ENCODE results near the gene TEKTIP1. TPM values are rescaled to one million over a fixed set of nuclear protein-coding genes. Genes with fewer than 3 reads are reported as not detected.

Gene TEKTIP1
- polyA plus RNA-seq, 1 donor from 2014 or later = not detected

DNA sequence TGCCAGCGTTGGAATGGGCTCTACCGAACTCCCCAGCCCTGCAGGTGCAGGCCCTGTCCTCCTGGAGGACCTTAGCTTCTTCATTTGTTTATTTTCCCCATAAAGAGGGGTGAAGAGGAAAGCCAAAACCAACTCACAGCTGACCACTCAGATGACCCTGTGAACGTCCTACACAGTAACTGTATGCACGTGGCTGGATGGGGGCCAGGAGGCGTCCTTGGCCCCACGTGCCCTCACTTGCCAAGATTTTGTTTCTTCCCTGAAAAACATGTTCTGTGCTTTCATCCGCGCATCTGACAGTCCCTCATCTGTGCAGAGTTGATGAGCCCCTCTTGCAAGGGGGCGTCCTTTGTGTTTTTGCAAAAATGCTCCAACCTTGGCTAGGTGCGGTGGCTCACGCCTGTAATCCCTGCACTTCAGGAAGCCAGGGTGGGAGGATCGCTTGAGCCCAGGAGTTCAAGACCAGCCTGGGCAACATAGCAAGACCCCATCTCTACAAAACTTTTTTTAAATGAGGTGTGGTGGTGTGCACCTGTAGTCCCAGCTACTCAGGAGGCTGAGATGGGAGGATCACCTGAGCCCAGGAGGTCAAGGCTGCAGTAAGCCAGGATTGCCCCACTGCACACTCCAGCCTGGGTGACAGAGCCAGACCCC is 5.3 kb upstream of the TEKTIP1 start:
- H3K9me3 ChIP-seq (ENCODE audit: low read length) = no peaks in the 10 kb centered on the region
- TF ChIP-seq SMC3 (conservative IDR thresholded peaks at IDR 0.05; ENCODE audit: poor library complexity) (no peak), RAD21 (conservative IDR thresholded peaks at IDR 0.05) (no peak), POLR2AphosphoS5 (IDR thresholded peaks at IDR 0.05) (no peak), EP300 (conservative IDR thresholded peaks at IDR 0.05; ENCODE audit: poor library complexity, severe bottlenecking) (no peak), TAF1 (IDR thresholded peaks at IDR 0.05; ENCODE audit: low read depth) (no peak), MXI1 (conservative IDR thresholded peaks at IDR 0.05; ENCODE audit: poor library complexity, severe bottlenecking) (no peak), EZH2 (IDR thresholded peaks at IDR 0.05; ENCODE audit: borderline replicate concordance, insufficient read depth, low read length, poor library complexity, severe bottlenecking) (no peak)
- TF ChIP-seq, protein P1, sequence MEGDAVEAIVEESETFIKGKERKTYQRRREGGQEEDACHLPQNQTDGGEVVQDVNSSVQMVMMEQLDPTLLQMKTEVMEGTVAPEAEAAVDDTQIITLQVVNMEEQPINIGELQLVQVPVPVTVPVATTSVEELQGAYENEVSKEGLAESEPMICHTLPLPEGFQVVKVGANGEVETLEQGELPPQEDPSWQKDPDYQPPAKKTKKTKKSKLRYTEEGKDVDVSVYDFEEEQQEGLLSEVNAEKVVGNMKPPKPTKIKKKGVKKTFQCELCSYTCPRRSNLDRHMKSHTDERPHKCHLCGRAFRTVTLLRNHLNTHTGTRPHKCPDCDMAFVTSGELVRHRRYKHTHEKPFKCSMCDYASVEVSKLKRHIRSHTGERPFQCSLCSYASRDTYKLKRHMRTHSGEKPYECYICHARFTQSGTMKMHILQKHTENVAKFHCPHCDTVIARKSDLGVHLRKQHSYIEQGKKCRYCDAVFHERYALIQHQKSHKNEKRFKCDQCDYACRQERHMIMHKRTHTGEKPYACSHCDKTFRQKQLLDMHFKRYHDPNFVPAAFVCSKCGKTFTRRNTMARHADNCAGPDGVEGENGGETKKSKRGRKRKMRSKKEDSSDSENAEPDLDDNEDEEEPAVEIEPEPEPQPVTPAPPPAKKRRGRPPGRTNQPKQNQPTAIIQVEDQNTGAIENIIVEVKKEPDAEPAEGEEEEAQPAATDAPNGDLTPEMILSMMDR (IDR thresholded peaks at IDR 0.05; ENCODE audit: poor library complexity, severe bottlenecking) = no peak
- TF ChIP-seq, protein P2, sequence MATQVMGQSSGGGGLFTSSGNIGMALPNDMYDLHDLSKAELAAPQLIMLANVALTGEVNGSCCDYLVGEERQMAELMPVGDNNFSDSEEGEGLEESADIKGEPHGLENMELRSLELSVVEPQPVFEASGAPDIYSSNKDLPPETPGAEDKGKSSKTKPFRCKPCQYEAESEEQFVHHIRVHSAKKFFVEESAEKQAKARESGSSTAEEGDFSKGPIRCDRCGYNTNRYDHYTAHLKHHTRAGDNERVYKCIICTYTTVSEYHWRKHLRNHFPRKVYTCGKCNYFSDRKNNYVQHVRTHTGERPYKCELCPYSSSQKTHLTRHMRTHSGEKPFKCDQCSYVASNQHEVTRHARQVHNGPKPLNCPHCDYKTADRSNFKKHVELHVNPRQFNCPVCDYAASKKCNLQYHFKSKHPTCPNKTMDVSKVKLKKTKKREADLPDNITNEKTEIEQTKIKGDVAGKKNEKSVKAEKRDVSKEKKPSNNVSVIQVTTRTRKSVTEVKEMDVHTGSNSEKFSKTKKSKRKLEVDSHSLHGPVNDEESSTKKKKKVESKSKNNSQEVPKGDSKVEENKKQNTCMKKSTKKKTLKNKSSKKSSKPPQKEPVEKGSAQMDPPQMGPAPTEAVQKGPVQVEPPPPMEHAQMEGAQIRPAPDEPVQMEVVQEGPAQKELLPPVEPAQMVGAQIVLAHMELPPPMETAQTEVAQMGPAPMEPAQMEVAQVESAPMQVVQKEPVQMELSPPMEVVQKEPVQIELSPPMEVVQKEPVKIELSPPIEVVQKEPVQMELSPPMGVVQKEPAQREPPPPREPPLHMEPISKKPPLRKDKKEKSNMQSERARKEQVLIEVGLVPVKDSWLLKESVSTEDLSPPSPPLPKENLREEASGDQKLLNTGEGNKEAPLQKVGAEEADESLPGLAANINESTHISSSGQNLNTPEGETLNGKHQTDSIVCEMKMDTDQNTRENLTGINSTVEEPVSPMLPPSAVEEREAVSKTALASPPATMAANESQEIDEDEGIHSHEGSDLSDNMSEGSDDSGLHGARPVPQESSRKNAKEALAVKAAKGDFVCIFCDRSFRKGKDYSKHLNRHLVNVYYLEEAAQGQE (IDR thresholded peaks at IDR 0.05; ENCODE audit: borderline replicate concordance) = no peak
- H3K9ac ChIP-seq (ENCODE audit: low read length) = no peak overlapping the region
- no peaks in the 10 kb centered on the region for H3K79me2 ChIP-seq (replicated peaks; ENCODE audit: insufficient read depth, low read length)
- no peak overlapping the region for H2AFZ ChIP-seq (ENCODE audit: low read depth, low read length)
- H3F3A ChIP-seq (ENCODE audit: insufficient read depth, low read length, poor library complexity, severe bottlenecking) = no peaks in the 10 kb centered on the region
- H3K27me3 ChIP-seq (ENCODE audit: insufficient read depth, low read depth, low read length) = no peaks in the 10 kb centered on the region
- H4K20me1 ChIP-seq (ENCODE audit: insufficient read depth) = no peaks in the 10 kb centered on the region
- no peak overlapping the region for H3K27ac ChIP-seq (ENCODE audit: low read length)
- H3K4me3 ChIP-seq (ENCODE audit: low read length) = no peak overlapping the region
- no peak overlapping the region for H3K4me2 ChIP-seq (ENCODE audit: low read length)
- no peaks in the 10 kb centered on the region for H3K9me2 ChIP-seq (ENCODE audit: insufficient read depth, low read length)
- H3K36me3 ChIP-seq (ENCODE audit: insufficient read depth, low read length) = no peaks in the 10 kb centered on the region

DNA sequence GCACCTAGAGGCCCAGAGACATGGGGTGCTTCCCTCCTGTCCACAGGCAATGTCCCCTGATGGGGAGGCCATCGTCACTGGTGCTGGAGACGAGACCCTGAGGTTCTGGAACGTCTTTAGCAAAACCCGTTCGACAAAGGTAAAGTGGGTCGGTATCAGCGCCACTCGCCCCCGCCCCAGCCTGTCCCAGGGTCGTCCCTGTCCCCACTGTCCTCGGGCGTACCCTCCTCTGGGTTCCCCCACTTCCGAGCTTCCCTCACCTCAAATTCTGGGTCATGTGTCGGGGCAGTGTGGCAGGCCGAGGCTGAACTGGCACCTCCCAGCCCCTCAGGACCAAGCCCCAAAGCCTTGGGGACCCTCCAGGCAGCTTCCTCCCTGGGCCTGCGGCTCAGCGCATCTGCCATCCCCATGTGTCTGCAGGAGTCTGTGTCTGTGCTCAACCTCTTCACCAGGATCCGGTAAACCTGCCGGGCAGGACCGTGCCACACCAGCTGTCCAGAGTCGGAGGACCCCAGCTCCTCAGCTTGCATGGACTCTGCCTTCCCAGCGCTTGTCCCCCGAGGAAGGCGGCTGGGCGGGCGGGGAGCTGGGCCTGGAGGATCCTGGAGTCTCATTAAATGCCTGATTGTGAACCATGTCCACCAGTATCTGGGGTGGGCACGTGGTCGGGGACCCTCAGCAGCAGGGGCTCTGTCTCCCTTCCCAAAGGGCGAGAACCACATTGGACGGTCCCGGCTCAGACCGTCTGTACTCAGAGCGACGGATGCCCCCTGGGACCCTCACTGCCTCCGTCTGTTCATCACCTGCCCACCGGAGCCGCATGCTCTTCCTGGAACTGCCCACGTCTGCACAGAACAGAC is 4.4 kb upstream of the TEKTIP1 start:
- no peaks in the 10 kb centered on the region for H3K9me2 ChIP-seq (ENCODE audit: insufficient read depth, low read length)
- no peaks in the 10 kb centered on the region for H4K20me1 ChIP-seq (ENCODE audit: insufficient read depth)
- no peak overlapping the region for H3K4me3 ChIP-seq (ENCODE audit: low read length)
- H3K27ac ChIP-seq (ENCODE audit: low read length) = no peak overlapping the region
- H3K27me3 ChIP-seq (ENCODE audit: insufficient read depth, low read depth, low read length) = no peaks in the 10 kb centered on the region
- no peaks in the 10 kb centered on the region for H3F3A ChIP-seq (ENCODE audit: insufficient read depth, low read length, poor library complexity, severe bottlenecking)
- no peaks in the 10 kb centered on the region for H3K36me3 ChIP-seq (ENCODE audit: insufficient read depth, low read length)
- H3K9ac ChIP-seq (ENCODE audit: low read length) = no peak overlapping the region
- no peak overlapping the region for H3K4me2 ChIP-seq (ENCODE audit: low read length)
- no peaks in the 10 kb centered on the region for H3K79me2 ChIP-seq (replicated peaks; ENCODE audit: insufficient read depth, low read length)
- no peaks in the 10 kb centered on the region for H3K9me3 ChIP-seq (ENCODE audit: low read length)
- no peak for TF ChIP-seq MXI1 (conservative IDR thresholded peaks at IDR 0.05; ENCODE audit: poor library complexity, severe bottlenecking)
- TF ChIP-seq SMC3 (conservative IDR thresholded peaks at IDR 0.05; ENCODE audit: poor library complexity) = no peak
- TF ChIP-seq, protein P2 (IDR thresholded peaks at IDR 0.05; ENCODE audit: borderline replicate concordance) = no peak
- no peak for TF ChIP-seq POLR2AphosphoS5 (IDR thresholded peaks at IDR 0.05)
- TF ChIP-seq, protein P1 (IDR thresholded peaks at IDR 0.05; ENCODE audit: poor library complexity, severe bottlenecking) = no peak
- TF ChIP-seq EP300 (conservative IDR thresholded peaks at IDR 0.05; ENCODE audit: poor library complexity, severe bottlenecking) = no peak
- TF ChIP-seq TAF1 (IDR thresholded peaks at IDR 0.05; ENCODE audit: low read depth) = no peak
- TF ChIP-seq RAD21 (conservative IDR thresholded peaks at IDR 0.05) = no peak
- no peak for TF ChIP-seq EZH2 (IDR thresholded peaks at IDR 0.05; ENCODE audit: borderline replicate concordance, insufficient read depth, low read length, poor library complexity, severe bottlenecking)
- H2AFZ ChIP-seq (ENCODE audit: low read depth, low read length) = no peak overlapping the region

Measured in neural cell (in vitro differentiated cells).